HG03460 (cell line): ENCODE measurements around the gene KLK5.
"Not testable (repeated sequence)": the region's sequence is repeated elsewhere in the genome, so short reads cannot be mapped to it uniquely, and the experiment has no call there.

ENCODE experiments used
- ATAC-seq: cut with Tn5 transposase; IDR thresholded peaks from one replicate; pipeline ENCODE4 v1.9.1; 2021; ENCODE audit not compliant: unreplicated experiment

Gene KLK5

DNA sequence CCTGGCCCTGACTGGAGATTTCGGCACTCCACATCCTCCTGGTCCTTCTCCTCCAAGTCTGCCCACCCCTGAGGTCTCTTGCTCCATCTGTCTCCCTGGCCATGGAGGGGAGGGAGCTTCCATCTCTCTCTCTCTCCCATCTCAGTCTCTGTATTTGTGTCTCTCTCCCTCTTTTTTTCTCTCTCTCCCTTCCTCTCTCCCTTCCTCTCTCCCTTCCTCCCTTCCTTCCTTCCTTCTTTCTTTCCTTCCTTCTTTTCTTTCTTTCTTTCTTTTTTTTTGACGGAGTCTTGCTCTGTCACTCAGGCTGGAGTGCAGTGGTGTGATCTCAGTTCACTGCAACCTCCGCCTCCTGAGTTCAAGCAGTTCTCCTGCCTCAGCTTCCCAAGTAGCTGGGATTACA is 17.0 kb upstream of the KLK5 start:
- ATAC-seq, result not testable (repeated sequence)

DNA sequence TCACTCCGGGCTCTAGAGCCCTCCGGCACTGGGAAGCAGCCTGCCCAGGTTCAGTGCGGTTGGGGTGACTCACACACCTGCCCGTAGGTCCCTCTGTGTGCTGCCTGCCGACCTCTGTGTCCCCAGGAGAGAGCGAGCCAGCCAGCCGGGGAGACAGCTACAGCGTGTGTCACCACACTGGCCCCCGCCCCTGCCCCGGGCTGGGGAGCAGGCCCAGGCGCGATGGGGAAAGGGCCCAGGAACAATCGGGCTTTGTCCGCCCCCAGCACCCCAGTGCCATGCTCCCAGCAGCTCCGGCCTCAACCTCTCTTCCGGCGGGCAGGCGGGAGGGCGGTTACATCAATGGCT is 16.5 kb upstream of the KLK5 start, which contains the start of gene KLK6:
Gene KLK6, minus strand, starts transcription at position 179 of the 348 bp plus-strand sequence. CDS start 1,487 bp downstream, outside the sequence.
- ATAC-seq, result no peak

DNA sequence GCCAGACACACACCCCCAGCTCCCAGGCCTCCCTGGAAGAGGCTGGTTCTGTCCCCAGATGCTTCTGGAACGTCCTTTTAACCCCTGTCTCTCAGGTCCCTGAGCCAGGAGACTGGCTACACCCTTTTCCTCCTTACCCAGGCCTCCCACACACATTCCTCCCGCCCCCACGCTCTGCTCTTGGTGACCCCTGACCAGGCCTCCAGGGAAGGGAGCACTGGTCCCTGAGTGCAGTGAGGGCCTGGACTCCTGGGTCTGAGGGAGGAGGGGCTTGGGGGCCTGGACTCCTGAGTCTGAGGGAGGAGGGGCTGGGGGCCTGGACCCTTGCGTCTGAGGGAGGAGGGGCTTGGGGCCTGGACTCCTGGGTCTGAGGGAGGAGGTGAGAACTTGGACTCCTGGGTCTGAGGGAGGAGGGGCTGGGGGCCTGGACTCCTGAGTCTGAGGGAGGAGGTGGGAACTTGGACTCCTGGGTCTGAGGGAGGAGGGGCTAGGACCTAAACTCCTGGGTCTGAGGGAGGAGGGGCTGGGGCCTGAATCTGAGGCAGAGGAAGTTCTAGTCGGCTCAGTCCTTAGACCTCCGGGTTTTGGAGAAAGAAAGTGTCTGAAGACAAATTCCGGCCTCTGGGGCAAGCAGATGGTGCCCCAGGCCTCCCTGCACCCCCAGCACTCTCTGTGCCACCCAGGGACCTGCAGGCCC is 16.0 kb upstream of the KLK5 start:
- ATAC-seq, result no peak

DNA sequence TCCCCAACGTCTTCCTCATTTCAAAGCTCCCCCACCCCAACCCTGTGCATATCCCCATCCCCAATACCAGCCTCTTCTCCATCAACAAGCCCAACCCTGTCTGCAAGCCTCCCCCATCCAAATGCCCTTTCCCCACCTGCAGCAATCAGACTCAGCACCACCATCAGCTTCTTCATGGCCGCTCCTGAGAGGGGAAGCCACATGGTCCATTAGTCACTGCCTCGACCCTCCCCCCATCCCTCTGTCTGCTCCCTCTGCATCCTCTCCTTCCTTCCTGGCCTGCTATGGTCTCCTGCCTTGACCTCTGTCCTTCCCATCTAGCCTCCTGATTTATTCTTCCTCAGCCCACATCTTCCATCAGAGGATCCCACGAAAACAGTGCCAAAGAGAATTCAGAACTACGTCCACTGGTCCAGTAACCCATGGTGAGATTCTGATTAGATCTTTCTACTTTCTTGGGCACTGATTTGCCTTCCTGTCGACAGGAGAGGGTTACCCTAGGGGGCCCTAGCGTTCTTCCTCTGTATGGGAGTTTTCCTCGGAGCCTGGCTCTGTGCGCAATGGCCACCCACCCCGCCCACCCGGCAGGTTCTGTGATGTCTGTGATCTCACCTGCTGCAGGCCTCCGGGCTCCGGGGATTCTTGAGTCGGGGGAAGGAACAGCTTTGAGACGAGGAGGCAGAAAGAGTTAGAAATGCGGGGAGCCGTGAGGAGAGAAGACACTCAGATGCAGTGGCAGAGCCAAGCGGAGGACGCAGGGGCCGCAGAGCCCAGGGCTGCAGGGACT is 15.3 kb upstream of the KLK5 start:
- no peak for ATAC-seq

DNA sequence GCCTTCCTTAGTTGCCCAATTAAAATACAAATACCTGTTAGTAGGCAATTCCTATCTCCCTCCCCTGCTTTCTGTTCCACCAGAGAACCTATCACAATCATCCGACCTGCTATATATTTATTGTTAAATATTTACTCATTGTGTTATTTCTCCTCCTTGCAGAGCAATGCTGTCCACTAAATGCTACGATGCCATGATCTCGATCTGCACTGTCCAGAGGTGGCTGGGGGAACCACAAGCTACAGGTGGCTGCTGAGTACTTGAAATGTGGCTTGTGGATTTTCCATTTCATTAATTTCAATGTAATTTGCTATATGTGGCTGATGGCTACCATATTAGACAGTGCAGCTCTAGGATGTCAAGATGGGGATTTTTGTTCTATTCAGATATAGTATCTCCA is 11.4 kb upstream of the KLK5 start:
- ATAC-seq, result no peak

DNA sequence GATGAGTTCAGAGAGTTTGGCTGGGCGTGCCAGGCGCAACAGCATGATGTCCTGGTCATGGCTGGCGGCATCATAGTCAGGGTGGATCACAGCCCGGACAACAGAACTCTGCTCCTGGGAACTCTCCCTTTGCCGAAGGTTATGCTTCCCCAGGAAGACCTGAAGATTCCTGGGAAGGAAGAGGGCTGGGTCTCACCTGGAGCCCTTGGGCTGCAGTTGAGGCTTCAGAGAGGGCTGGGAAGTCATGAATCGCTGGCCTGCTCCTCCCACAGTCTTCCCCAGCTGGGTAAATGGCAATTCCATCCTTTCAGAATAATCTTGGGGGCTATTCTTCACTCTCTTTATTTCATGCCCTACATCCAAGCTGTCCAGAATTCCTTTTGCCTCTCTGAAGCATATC is 10.5 kb upstream of the KLK5 start:
- ATAC-seq, result no peak

DNA sequence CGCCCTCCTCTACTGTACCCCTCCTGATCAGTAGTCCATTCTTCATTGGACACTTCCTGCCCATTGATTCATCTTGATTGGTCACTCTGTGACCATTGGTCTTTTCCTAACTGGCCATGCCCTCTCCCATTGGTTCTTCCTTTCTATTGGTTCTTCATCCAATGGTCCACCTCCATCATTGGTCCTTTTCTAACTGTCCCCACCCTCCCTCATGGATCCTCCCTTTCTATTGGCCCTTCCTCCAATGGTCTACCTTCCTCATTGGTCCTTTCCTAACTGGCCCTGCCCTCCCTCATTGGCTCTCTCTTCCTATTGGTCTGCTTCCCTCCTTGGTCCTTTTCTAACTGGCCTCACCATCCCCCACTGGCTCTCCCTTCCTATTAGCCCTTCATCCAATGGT is 9.4 kb upstream of the KLK5 start:
- no peak for ATAC-seq

DNA sequence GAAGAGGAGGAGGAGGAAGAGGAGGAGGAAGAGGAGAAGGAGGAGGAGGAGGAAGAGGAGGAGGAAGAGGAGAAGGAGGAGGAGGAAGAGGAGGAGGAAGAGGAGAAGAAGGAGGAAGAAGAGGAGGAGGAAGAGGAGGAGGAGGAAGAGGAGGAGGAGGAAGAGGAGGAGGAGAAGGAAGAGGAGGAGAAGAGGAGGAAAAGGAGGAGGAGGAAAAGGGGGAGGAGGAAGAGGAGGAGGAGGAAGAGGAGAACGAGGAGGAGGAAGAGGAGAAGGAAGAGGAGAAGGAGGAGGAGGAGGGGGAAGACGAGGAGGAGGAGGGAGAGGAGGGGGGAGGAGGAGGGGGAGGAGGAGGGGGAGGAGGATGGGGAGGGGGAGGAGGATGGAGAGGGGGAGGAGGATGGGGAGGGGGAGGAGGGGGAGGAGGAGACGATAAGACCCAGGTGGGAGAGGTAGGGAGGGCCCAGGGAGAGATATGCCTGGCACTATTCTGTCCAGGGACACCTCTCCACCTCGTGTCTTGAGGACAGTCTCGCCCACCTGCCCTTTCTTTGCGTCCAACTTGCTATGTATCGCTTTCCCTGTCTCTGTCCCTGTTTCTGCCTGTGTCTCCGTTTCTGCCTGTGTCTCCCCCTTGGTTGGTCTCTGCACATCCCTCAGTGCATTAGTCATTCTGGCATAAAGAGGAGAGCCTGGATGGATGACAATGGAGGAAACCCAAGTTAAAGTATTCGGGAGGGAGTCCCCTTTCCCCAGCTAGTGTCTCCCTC is 7.1 kb upstream of the KLK5 start:
- ATAC-seq, result no peak

DNA sequence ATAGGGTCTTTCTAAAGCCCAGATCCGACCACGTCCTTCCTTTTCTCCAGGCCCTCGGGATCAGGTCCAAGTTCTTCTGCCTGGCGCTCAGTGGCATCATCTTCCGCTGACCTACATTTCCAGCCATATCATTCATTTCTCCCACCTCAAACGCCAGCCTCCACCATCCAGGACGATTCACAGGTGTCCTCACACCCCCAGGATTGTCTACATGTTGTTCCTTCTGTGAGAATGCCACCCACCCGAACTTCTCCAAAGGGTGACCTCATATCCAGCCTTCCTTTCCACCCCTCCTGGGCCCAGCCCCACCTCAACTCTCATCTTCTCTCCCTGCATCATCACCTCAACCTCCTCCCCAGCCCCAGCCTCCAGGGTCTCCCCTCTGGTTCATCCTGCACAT is 4.7 kb upstream of the KLK5 start:
- ATAC-seq, result no peak

DNA sequence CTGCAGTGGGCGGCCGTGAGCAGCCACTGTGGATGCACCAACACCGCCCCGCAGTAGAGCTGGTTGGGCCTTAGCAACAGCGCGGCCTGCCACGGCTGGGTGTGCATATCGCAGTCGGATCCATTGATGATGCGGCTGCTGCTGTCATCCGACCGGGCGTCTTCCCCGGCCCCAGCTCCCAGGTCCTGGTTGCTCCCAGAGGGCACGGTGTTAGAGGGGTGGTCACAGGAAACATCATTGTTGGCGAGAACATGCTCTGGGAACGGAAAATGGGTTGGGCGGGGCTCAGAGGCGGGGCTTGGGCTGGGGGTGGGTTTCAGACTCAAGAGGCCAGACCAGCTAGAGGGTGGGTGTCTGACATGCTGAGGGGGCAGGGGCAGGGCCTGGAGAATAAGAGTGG is 3.0 kb downstream of the KLK5 start:
- no peak for ATAC-seq

DNA sequence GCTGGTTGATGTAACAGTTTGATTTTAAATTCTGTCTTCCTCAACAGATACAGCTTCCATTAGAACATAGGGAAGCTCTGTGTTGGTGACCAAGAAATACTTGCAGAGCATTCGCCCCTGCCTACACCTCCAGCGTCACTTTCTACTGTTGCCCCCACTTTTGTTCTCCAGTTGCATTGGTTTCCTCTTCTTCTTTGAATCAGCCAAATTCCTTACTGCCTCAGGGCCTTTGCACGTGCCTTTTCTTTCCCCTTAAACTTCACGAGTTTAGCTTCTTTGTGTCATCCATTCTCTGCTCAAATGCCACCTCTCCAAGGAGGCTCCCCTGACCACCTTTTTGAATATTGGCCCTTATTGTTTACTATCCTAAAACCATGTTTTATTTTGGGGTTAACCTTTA is 5.7 kb downstream of the KLK5 start:
- ATAC-seq, result no peak

DNA sequence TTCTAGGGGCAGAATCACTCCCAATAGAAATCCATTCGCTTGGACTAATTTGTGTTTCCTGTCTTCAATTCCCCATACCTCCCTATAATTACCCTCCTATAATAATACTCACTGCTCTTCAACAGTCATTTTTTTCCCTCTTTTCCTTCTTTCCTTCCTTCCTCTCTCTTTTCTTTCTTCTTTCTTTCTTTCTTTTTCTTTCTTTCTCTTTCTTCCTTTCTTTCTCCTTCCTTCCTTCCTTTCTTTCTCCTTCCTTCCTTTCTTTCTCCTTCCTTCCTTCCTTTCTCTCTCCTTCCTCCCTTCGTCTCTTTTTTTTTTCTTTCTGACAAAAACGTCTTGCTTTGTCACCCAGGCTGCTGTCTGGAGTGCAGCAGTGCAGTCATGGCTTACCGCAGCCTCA is 8.0 kb downstream of the KLK5 start:
- no peak for ATAC-seq

DNA sequence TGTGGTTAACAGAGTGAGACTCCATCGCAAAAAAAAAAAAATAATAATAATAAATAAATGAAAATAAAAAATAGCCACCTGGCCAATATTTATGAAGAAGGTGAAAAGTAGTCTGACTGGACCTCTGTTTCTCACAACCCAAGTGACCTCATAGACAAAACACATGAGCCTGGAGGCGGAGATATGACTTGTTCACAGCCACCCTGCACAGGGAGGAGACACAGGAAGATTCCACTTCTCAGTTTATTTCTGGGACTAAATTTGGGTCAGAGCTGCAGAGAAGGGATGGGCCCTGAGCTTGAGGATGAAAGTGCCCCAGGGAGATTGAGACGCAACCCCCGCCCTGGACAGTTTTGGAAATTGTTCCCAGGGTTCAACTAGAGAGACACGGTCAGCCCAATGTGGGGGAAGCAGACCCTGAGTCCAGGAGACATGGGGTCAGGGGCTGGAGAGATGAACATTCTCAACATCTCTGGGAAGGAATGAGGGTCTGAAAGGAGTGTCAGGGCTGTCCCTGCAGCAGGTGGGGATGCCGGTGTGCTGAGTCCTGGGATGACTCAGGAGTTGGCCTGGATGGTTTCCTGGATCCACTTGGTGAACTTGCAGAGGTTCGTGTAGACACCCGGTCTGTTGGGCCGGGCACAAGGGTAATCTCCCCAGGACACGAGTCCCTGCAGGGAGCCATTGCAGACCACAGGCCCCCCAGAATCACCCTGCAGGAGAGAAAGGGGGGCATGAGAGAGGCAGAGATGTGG is 9.6 kb downstream of the KLK5 start:
- no peak for ATAC-seq

DNA sequence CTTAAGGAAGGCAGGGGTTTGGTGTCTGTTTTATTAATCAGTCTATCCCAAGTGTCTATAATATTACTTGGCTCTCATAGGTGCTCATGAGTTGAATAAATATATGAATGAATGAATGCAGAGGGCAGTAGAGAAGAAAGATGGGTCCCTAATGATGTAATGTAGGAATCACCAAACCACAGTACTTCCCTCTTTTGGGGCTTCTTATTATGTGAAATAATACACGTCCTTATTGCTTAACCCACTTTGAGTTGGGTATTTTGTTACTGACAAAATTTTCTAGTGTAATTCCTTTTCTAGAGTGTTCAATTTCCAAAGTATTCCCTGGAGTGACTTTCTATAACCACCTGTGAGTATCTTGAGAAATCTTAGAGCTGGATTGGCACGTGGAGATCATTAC is 13.2 kb downstream of the KLK5 start:
- ATAC-seq, result no peak

DNA sequence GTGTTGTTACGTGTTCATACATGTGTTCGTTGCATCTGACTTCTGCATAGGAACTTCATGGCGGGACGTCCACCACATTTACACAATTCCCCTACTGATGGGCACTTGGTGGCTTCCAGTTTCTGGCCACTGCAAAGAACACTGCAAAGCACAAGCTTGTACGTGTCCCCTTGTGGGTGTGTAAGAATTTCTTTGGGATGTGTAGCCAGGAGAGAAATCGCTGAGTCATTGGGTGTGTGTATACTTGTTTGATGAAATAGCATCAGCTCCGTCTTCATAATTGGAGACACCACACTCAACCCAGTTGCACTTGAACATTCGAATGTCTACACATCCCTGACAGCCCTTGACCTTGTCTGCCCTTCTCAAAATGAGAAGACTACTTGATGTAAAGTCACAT is 19.2 kb downstream of the KLK5 start:
- ATAC-seq, result no peak

DNA sequence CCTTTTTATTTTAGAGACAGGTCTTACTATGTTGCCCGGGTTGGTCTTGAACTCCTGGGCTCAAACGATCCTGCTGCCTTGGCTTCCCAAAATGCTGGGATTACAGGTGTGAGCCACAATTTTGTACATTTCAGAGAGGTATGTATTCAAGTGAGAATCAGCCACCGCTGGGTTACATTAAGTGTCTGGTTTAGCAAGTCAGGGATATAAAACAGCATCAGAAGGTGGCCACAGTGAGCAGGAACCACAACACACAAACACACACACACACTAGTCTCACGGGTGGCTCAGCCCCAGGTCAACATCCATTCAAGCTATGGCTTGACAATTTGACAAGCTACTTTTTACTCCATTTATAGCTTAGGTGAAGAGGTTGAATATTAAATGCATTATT is 20.2 kb downstream of the KLK5 start:
- no peak for ATAC-seq

DNA sequence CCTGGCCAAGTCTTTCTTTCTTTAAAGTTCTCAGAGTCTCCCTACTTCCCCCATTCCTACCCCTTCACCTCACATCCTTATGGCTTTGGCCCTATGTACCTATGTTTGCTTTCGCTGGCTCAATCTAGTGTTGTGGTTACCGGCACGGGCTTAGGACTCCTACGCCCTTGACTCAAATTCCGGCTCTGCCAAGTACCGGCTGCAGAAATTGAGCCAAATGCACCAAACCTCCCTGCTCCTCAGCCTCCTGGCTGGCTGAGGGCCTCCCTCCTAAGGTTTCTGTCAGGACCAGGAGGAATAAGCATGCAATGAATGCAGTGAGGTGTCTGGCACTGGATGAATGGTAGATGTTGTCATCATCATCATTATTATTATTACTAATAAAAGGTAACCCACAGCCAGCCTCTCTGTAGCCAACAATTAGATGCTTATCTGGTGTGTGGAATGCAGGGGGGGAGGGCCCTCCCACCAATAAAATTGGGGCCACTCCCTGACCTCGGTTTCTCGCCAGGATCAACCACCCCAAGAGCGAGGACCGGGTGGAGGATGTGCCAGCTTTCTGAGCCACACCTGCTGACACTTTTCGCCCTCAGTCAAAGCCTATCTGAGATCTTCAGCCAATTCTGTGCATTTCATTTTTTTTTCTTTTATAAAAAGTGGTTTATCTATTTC is 20.7 kb downstream of the KLK5 start:
- ATAC-seq, result no peak

DNA sequence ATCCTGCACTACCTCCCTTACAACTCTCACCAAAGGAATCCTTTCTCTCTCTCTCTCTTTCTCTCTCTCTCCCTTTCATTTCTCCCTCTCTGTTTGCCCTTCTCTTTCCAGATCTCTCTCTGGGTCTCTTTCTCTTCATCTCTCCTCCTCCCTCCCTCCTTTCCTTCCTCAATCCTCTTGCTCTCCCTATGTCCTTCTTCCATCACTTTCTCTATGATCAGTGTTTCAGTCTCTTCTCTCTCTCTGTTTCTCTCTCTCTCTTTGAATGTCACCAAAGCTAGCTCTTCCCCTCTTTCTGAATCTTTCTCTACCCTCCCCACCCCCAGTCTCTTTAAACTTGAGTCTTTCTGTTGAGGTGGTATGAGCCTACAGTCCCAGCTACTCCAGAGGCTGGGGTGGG is 21.8 kb downstream of the KLK5 start:
- ATAC-seq, result no peak

DNA sequence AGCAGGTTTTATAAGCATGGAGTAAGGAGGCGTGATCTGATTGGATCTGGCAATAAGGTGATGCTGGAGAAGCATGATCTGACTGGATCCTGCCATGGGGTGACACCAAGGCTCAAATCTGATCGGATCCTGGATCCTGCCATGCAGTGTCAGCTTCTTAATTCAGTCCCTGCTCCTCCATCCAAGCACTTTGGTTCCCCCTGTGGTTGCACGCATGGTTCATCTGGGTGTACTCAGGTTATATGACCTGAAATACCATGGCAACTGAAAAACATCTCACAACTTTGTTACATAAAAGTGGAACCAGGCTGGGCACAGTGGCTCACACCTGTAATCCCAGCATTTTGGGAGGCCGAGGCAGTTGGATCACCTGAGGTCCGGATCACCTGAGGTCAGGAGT is 24.0 kb downstream of the KLK5 start:
- ATAC-seq, result no peak

DNA sequence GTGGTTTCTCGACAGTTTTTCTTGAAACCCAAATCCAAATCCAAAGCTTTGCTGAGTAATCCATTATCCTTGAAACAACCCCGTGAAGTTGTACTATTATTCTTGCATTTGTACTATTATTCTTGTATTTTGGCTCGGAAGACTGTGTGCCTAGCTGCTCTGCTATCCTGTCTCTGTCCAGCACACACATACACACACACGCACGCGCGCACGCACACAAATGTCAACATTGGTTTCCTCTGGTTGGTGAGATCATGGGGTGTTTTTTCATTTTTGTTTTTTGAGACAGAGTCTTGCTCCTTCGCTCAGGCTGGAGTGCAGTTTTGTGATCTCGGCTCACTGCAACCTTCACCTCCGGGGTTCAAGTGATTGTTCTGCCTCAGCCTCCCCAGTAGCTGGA is 26.7 kb downstream of the KLK5 start:
- no peak for ATAC-seq

DNA sequence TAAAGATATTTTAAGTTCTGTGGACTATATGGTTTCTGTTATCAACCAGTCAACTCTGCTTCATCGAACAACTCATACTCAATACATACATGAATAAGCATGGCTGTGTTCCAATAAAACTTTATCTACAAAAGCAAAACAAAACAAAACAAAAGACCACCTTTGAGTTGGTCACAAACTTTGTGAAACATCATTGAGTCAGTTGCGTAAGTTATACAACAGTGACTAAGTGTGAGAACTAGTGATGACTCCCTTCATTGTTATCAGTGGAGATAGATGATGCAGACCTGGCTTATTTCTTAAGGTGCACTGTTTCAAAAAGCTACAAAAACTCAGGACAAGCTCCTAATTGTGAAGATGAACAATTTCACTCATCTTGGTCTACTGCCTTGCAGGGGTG is 27.1 kb downstream of the KLK5 start:
- ATAC-seq, result no peak
